IPS-18c (cell line): ENCODE measurements around the gene CATSPERB.

ENCODE experiments used
- H3K4me3 ChIP-seq: 2 replicates; pipeline ENCODE4 v1.7.0; 2013; ENCODE audit warnings: low read depth, mild to moderate bottlenecking, low read length, moderate library complexity; ENCODE audit not compliant: insufficient read depth
- H3K9me3 ChIP-seq: one replicate; pipeline ENCODE4 v1.6.1; 2013; ENCODE audit warnings: mild to moderate bottlenecking, low read length, moderate library complexity; ENCODE audit not compliant: control insufficient read depth, insufficient read depth

Gene CATSPERB, protein sequence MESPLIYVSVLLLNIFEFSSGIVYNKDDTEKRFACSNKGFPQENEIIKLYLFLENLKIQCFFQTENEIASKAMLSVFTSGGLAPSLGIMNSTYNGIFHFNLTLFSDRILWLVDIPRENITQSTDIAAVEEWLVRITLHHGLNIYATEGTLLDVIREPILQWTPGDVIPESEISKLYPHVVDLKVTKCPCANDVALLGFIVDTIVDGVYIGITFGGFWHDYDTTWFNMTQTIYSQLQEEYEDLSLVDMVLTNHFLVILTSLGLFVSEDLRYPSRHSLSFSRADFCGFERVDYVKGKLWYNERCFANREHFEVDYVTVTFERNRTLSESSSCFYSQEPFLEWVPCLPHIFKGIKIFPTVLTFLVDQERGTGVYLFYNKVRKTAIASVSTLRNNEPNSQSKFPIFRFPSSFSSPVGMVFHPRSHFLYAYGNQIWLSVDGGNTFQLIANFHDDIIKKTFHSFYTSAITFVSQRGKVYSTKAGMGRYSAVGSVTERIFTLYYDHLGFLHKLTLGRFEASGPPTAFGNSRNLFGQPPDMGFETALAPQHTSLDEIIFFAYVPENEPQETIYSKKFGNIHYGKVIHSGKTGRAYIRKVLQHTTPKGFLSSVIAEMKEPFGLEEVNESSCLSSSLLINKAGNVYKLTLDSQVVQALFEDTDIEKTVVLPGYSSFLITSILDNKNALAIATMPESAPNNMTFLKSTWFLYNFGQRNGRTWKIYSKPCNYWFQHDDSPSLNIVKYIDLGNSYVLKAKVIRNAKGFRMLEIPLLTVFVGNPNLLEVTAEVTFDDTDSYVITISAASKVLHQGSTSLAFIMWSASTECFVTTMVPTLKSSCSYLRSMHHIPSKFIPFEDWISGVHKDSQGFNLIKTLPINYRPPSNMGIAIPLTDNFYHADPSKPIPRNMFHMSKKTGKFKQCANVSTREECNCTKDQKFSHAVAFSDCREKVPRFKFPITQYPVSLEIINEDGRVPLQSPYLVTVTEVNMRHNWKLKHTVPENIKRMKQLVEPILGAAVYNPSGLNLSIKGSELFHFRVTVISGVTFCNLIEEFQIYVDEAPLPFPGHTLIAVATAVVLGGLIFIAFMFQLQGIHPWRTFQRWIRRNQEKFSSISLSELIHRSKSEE

DNA sequence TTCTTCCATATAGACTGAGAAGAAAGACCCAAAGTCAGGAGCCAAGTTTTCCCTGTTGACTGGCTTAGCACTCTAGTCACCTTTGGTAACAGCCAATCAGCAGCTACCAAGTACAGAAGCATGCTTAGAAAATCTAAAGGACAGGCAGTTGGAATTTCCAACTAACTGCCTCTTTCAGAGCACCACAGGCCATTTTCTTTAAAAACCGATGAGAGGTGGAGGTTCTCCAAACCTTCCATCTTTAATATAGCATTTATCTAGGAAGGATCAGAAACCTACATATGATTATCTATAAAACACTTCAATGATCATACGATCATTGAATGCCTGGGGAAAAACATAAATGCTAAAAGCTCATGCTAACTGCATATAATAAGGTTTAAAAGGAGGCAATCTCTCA is at the start of gene CATSPERB:
Gene CATSPERB (minus strand): TSS at position 101 of the 400 bp plus-strand sequence. CDS start 2,607 bp downstream, outside the sequence.
- Histone ChIP-seq H3K4me3 (no peak within 1 kb of the TSS), H3K9me3 (no peaks in the 10 kb centered on the region)

DNA sequence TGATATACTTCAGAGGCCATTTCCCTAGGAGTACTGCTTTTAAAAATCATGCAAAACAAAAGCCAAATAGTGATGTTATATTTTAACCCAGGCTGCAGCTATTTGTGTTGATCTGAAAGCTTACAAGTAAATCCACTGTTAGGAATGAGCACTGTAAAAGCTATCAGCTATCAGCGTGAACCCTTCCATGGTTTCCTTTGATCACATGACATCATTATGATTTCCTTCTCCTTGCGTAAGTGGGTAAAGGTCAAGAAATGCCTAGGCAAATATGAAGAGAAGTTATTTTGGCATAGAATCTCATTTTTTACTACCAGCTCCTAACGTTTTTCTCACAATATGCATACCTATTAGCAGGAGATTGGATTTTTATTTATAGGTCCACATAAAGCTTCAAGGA is 48.6 kb upstream of the CATSPERB start:
- Histone ChIP-seq H3K9me3 (no peaks in the 10 kb centered on the region), H3K4me3 (no peak overlapping the region)

DNA sequence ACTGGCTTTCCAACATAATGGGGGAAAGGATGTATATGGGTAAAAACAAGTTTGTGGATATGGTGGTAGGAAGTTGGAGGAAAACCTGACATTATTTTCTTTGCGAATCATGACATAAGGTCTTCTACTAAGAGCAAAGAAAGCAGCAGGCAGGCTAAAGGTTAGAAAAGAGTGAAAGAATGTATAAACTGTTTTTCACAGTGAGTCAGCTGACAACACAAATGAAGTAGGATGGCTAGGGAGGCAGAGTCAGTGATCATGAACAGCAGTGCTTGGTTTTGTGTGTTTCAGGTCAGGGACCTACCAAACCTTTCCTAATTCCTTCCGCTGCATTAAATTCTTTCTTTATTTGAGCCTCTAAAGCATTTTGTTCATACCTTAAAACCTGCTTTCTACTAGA is 46.3 kb upstream of the CATSPERB start:
- H3K4me3 ChIP-seq = no peak overlapping the region
- no peaks in the 10 kb centered on the region for H3K9me3 ChIP-seq

DNA sequence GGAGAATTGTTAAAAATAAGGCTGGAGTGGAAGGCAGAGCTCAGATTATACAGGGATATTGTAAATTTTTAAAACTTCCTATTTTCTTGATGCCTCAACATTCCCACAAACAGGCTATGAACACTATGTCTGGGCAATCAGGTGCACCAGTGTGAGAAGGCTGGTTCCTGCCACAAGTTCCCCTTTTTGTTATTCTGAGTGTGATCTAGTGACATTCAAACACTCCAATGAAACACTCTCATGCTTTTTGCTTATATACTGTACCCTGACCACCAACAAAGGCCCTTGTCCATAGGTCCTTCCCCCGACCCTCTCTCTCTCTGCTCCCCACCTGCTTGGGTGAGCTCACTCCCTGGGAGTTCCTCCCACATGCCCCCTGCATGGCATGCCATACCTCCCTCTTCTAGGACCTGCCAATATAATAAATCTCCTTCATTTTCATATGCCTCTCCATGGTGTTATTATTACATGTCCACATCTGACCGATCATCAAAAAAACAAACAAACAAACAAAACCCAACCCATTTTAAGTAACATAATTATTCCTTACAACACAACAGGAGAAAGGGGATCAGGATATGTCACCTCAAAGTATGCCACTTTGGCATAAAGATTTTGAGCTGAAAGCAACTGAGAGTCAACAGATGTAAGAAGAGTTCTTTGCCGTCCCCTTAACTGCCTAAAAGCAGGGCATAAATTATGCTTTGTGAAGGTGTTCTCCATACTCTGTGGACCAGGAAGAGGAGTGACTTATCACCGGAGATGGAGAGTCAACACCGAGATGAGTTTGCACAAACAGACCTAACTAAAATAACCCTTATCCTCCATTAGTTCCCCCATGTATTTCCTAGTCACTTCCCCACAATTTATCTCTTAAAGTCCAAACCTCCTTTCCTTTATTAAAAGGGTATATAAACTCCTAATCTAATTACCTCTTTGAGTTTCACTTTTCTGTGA is 42.5 kb upstream of the CATSPERB start:
- H3K9me3 ChIP-seq = no peaks in the 10 kb centered on the region
- H3K4me3 ChIP-seq = no peak overlapping the region

DNA sequence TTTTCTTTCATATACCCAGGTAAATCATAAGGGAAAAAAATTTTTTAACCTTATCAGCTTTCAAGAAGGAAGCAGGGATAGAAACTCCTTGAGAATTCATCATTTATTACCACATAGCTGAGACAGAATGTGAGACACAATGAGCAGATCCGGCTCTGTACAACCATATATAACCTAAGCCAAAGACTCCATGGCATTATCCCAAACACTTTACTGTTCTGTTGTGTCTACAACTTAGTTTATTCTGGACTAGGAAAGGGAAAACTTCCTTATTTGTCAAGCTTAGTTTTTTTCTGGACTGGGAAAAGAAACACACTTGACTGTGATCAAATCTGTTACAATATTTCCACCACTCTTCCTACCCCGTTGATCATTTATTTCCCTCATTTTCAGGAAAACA is 38.3 kb upstream of the CATSPERB start:
- Histone ChIP-seq H3K9me3 (no peaks in the 10 kb centered on the region), H3K4me3 (no peak overlapping the region)

DNA sequence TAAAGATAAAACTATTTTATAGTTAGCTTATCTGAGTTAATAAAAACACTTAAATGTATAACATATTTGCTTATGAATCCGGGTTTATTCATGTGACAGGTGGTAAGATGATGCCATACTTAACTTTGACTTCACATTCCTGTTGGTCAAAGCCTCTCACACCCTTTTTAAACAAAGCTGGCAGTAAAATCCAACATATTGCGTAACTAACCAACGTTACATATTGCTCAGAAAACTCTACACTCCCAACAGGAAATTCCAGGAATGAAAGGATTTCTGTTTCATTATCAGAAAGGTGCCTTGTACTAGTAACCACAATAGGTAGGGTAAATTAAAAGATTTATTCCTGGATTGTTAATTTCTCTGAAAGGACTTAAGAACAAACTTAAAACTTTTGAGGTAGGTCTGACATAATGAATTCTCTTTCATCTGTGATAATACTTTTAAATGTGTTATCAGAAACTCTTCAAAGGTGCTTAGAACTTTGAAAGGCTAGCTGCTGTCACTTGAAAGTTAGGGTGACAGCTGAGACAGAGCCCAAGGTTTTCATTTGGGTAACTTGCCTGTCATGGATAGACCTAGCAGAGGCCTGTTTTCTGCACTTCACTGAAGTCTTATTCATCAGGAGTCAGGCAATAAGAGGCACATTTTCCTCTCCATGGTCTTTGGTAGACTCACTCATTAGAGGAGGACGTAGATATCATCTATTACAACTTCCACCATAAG is 23.8 kb upstream of the CATSPERB start:
- H3K9me3 ChIP-seq = no peaks in the 10 kb centered on the region
- no peak overlapping the region for H3K4me3 ChIP-seq

DNA sequence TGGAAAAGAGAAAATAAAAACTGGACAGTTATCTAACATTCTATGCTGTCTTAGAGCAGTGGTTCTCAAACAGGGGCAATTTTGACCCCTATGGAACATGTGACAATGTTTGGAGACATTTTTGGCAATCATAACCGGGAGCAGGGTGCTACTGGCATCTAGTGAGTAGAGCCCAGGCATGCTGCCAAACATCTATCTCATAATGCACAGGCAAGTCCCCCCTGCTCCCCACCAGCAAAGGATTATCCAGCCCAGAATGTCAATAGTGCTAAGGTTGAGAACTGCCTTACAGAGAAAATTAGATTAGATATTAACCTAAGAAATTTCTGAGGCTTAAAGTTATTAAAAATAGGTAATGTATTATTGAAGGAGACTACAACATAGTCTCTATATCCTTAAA is 22.9 kb upstream of the CATSPERB start:
- Histone ChIP-seq H3K4me3 (no peak overlapping the region), H3K9me3 (no peaks in the 10 kb centered on the region)

DNA sequence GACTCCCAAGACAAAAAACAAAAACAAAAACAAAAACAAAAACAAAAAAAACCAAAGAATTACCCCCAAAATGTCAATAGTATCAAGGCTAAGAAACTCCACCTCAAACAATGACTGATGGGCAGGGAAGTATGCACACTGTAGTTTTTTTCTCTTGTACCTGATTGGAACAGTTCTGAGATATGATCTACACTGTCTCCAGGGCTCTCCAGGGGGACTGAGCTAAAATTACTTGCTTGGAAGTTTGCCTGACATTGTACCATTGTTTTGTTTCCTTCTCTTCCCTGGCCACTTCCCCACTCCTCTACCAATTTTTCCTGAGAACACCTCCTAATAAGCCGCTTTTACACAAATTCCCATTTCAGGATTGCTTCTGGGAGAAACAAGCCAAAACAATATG is 22.3 kb upstream of the CATSPERB start:
- Histone ChIP-seq H3K4me3 (no peak overlapping the region), H3K9me3 (no peaks in the 10 kb centered on the region)

DNA sequence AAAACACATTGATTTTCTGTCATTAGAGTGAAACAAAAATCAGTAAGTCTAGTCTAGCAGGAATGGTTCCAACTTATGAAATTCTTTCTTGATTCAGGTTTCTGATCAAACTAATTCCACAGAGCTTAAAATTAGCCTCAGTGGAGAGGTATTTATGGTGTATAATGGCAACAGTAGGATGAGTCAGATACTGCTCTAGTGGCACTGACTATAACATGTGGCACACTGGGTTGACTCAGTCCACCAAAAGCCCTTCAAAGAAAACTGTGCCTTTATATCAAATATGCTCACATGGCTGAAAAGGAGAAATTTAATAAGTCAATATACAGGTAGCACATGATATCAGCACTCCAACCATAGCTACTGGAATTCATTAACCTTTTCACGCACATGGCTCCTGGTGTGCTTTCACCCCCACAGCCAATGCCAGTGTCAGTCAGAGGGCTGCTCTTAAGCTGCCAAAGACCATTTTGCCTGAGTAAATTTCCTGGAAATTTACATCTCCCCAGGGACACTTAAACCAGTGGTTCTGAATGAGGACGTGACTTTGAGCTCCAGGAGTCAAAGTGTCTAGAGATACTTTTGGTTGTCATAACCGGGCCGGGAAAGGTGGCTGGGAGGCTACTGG is 21.7 kb upstream of the CATSPERB start:
- no peak overlapping the region for H3K4me3 ChIP-seq

DNA sequence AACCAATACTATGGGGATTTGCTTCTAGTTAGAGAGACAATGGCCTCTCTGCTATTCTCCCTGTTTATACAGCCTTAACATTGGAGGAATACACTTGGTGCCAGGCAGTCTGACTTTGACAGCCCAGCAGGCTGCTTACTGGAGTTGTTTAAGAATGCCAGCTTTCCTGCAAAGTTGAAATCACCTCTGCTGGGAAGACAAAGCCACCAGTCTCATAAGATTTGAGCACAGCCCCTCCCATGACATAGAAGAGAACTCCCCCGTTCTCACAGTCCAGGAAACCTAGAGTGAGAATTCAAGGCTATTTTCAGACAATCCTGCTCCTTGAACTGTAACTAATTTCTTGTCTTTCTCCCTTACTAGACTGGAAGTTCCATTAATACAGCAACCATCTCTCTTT is 21.1 kb upstream of the CATSPERB start:
- H3K9me3 ChIP-seq = no peaks in the 10 kb centered on the region
- H3K4me3 ChIP-seq = no peak overlapping the region

More for the DNA sequence above, 21.7 kb upstream of the CATSPERB start:
- H3K9me3 ChIP-seq = no peaks in the 10 kb centered on the region

DNA sequence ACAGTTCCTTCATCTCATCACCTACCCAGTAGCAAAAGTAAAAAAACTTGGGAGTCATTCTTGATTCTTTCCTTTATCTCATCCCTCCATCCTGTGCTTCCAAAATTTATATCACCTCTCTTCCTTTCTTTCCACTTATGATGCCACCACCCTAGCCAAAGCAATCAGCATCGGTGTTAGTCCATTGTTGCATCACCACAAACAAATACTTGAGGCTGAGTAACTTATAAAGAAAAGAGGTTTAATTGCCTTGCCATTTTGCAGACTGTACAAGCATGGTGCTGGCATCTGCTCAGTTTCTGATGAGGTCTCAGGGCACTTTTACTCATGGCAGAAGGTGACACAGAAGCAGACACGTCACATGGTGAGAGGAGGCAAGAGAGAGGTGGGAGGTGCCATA is 19.8 kb upstream of the CATSPERB start:
- Histone ChIP-seq H3K9me3 (no peaks in the 10 kb centered on the region), H3K4me3 (no peak overlapping the region)

DNA sequence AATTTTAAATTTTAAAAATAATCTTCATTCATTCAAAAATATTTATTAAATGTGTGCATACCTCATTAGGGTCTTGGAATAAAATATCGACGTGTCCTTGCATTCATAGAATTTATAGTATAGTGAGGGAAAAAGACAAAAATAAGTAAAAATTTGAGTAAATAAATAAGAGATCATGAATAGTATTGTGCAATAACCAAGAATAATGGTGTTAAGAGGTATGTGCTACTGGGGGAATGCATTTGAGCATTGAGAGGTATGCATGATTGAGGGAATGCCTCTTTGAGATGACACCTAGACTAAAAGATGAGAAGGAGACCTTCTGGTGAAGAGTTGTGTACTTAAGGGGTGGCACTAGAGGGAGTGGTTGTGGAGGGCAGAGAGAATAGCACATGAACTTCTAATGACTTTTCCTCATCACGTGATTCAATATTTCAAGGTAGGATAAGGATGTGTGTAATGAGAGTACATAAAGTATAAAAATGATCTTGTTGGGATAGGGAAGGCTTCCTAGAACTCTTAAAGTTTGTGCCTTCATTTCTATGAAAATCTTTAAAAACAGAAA is 18.8 kb upstream of the CATSPERB start:
- Histone ChIP-seq H3K9me3 (no peaks in the 10 kb centered on the region), H3K4me3 (no peak overlapping the region)

DNA sequence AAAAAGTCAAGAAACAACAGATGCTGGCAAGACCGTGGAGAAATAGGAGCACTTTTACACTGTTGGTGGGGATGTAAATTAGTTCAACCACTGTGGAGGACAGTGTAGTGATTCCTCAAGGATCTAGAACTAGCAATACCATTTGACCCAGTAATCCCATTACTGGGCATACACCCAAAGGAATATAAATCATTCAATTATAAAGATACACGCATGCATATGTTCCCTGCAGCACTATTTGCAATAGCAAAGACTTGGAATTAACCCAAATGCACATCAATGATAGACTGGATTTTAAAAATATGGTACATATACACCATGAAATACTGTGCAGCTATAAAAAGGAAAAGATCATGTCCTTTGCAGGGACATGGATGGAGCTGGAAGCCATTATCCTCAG is 18.0 kb upstream of the CATSPERB start:
- Histone ChIP-seq H3K4me3 (no peak overlapping the region), H3K9me3 (no peaks in the 10 kb centered on the region)

DNA sequence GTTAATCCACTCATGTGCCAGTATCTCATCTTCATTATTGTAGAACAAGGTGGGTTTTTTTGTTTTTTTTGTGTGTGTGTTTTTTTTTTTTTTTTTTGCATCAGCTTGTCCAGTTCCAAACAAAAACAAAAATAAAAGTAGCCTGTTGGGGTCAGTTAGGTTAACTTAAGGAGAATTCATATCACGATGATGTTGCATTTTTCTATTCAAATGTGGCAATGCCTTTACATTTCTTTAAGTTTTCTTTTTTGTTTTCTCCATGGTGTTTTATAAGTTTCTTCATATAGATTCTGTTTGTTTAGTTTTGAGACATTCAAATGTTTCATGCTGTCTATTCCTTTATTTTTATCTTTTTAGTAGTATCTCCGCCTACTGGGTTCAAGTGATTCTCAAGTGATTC is 16.2 kb upstream of the CATSPERB start:
- H3K4me3 ChIP-seq = no peak overlapping the region
- H3K9me3 ChIP-seq = peaks cover 2% of the 10 kb centered on the region

DNA sequence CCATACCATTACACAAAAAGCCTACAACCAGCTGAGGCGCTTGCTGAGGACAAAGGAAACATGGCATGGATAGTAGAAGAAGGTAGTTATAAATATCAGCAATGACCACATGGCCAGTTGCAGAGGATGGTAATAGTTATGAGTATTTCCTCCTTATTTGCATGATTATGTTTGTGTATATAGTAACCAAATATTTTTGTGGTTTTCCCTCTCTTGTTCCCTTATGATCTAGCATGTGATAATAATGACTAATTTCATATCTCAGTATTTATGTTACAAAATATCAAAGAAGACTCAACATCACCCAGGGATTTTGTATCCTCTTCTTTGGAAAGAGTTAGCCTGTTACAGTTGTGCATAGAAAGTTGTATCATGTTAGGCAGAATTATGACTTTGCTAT is 13.5 kb upstream of the CATSPERB start:
- Histone ChIP-seq H3K4me3 (no peak overlapping the region), H3K9me3 (peaks cover 2% of the 10 kb centered on the region)
